IMR-90 (cell line): ENCODE measurements around the gene FBP1.

Experiments used
- CEBPB ChIP-seq: IDR thresholded peaks from 2 replicates; pipeline ENCODE4 v1.6.1; 2012; ENCODE audit warnings: low read depth, low read length, improper control_type of control experiment
- FOS ChIP-seq: fragments of 150-350 bp; IDR thresholded peaks from 2 replicates; pipeline ENCODE4 v1.6.1; 2016; ENCODE audit warnings: low read depth, low read length
- MAFK ChIP-seq: IDR thresholded peaks from 2 replicates; pipeline ENCODE4 v1.6.1; 2012; ENCODE audit warnings: low read depth, low read length, improper control_type of control experiment
- MAZ ChIP-seq: IDR thresholded peaks from 2 replicates; pipeline ENCODE4 v1.6.1; 2012; ENCODE audit warnings: low read depth, mild to moderate bottlenecking, low read length, improper control_type of control experiment, moderate library complexity, borderline replicate concordance
- POLR2A ChIP-seq: IDR thresholded peaks from 2 replicates; pipeline ENCODE4 v1.6.1; 2012; ENCODE audit warnings: mild to moderate bottlenecking, low read depth, low read length
- RCOR1 ChIP-seq: IDR thresholded peaks from 2 replicates; pipeline ENCODE4 v1.6.1; 2012; ENCODE audit warnings: mild to moderate bottlenecking, low read length, improper control_type of control experiment; ENCODE audit not compliant: insufficient replicate concordance
- SMC3 ChIP-seq: fragments of 150-350 bp; IDR thresholded peaks from 2 replicates; pipeline ENCODE4 v1.6.1; 2016; ENCODE audit warnings: low read depth, mild to moderate bottlenecking, antibody characterized with exemption, low read length, moderate library complexity
- USF2 ChIP-seq: fragments of 150-350 bp; IDR thresholded peaks from 2 replicates; pipeline ENCODE4 v1.6.1; 2017; ENCODE audit warnings: mild to moderate bottlenecking, antibody characterized with exemption, low read length, low read depth
- TF ChIP-seq, protein P1 (sequence below): conservative IDR thresholded peaks from 2 replicates; pipeline ENCODE4 v1.5.1; 2012; ENCODE audit warnings: mild to moderate bottlenecking, low read depth, low read length, improper control_type of control experiment
- TF ChIP-seq, protein P2 (sequence below): fragments of 150-350 bp; IDR thresholded peaks from 2 replicates; pipeline ENCODE4 v1.6.1; 2016; ENCODE audit warnings: low read depth, mild to moderate bottlenecking, low read length, moderate library complexity, borderline replicate concordance

DNA sequence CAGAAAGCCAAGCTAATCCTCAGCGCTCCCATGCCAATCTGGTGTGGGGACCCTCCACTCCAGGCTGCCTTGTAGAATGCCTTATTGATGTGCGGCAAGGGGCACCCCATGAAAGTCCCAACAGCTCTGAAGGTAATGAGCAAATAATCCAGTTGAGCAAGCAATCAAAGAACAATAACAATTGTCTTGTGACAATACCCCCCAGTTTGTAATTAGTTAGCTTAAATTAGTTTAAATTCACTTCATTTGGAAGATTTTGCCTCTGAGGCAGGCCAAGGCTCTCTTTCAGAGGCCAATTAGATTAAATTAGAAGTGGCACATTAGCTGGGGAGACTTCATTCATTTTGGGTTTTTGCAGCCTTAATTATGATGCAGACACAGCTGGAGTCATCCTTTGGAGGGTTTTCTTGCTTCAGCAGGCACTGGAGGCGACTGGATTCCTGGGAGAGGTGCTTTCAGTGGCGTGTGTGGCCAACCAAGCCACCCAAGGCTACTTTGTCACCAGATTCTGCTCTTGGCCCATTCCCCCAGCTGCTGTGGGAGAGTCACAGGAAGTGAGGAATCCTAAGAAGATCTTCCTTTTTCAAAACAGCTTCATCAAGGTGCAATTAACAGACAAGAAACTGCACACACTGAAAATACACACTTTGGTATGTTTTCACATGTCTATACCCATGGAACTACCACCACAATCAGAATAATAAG, 17.9 kb upstream of the FBP1 start:
- TF ChIP-seq POLR2A, result no peak
- TF ChIP-seq, protein P1, sequence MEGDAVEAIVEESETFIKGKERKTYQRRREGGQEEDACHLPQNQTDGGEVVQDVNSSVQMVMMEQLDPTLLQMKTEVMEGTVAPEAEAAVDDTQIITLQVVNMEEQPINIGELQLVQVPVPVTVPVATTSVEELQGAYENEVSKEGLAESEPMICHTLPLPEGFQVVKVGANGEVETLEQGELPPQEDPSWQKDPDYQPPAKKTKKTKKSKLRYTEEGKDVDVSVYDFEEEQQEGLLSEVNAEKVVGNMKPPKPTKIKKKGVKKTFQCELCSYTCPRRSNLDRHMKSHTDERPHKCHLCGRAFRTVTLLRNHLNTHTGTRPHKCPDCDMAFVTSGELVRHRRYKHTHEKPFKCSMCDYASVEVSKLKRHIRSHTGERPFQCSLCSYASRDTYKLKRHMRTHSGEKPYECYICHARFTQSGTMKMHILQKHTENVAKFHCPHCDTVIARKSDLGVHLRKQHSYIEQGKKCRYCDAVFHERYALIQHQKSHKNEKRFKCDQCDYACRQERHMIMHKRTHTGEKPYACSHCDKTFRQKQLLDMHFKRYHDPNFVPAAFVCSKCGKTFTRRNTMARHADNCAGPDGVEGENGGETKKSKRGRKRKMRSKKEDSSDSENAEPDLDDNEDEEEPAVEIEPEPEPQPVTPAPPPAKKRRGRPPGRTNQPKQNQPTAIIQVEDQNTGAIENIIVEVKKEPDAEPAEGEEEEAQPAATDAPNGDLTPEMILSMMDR, result no peak
- TF ChIP-seq, protein P2, sequence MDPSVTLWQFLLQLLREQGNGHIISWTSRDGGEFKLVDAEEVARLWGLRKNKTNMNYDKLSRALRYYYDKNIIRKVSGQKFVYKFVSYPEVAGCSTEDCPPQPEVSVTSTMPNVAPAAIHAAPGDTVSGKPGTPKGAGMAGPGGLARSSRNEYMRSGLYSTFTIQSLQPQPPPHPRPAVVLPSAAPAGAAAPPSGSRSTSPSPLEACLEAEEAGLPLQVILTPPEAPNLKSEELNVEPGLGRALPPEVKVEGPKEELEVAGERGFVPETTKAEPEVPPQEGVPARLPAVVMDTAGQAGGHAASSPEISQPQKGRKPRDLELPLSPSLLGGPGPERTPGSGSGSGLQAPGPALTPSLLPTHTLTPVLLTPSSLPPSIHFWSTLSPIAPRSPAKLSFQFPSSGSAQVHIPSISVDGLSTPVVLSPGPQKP, result no peak
- TF ChIP-seq SMC3, result no peak
- TF ChIP-seq USF2, result no peak
- no peak for TF ChIP-seq FOS
- TF ChIP-seq CEBPB, result no peak
- TF ChIP-seq MAZ, result no peak
- no peak for TF ChIP-seq MAFK
- TF ChIP-seq RCOR1, result no peak
